PC-9 (cell line): ENCODE measurements around the gene REV3L. TPM values are rescaled to one million over a fixed set of nuclear protein-coding genes. Genes with fewer than 3 reads are reported as not detected.

Experiments
- BruUV-seq: library from RNA; stranded (reverse); fragments of 400-500 nt; replicated peaks from 2 replicates; lab custom pipeline; 2021; lab: Mats Ljungman, UMichigan
- CTCF ChIA-PET: fragments of 300-600 bp; sonication (Branson Sonifier 250); formaldehyde crosslinking; loops from one replicate; lab custom pipeline; 2022; ENCODE audit warnings: antibody characterized with exemption; lab: Charles Lee
- POLR2A ChIA-PET: fragments of 300-600 bp; sonication (Branson Sonifier 250); formaldehyde crosslinking; loops from one replicate; lab custom pipeline; 2022; ENCODE audit warnings: antibody characterized with exemption; ENCODE audit not compliant: unreplicated experiment; lab: Charles Lee
- DNase-seq, 2 experiments: peaks; one replicate each; pipeline versions ENCODE4 v3.0.0 to v3.0.0-alpha.2; 2015 to 2022; ENCODE audit warnings: mixed read lengths in 1 of 2
- H2AFZ ChIP-seq: fragments of 200-600 bp; sonication (generic); 2 replicates; pipeline ENCODE4 v1.8.1; 2017; ENCODE audit warnings: antibody characterized with exemption
- H3F3A ChIP-seq: fragments of 200-600 bp; sonication (generic); 2 replicates; pipeline ENCODE4 v1.8.1; 2017; ENCODE audit warnings: antibody characterized with exemption, mild to moderate bottlenecking, low read depth; ENCODE audit not compliant: insufficient read depth
- H3K27ac ChIP-seq: fragments of 200-600 bp; sonication (generic); 2 replicates; pipeline ENCODE4 v1.6.1; 2016; ENCODE audit warnings: mixed run types
- H3K27me3 ChIP-seq: fragments of 200-600 bp; sonication (generic); 2 replicates; pipeline ENCODE4 v1.6.1; 2016; ENCODE audit warnings: low read depth, mixed run types; ENCODE audit not compliant: insufficient read depth
- H3K36me3 ChIP-seq: fragments of 200-600 bp; sonication (generic); 2 replicates; pipeline ENCODE4 v1.6.1; 2016; ENCODE audit warnings: low read depth, mixed run types
- H3K4me1 ChIP-seq: fragments of 200-600 bp; sonication (generic); replicated peaks from 2 replicates; pipeline ENCODE4 v1.6.1; 2016; ENCODE audit warnings: mixed run types; ENCODE audit not compliant: insufficient read depth
- H3K4me2 ChIP-seq: fragments of 200-600 bp; sonication (generic); 2 replicates; pipeline ENCODE4 v1.6.1; 2017; ENCODE audit warnings: mixed run types
- H3K4me3 ChIP-seq: fragments of 200-600 bp; sonication (generic); 2 replicates; pipeline ENCODE4 v1.6.1; 2016; ENCODE audit warnings: mixed run types
- H3K79me2 ChIP-seq: fragments of 200-600 bp; sonication (generic); 2 replicates; pipeline ENCODE4 v1.6.1; 2017; ENCODE audit warnings: low read depth, mixed run types
- H3K9me2 ChIP-seq: fragments of 200-600 bp; sonication (generic); 2 replicates; pipeline ENCODE4 v1.8.1; 2017; ENCODE audit warnings: mild to moderate bottlenecking; ENCODE audit not compliant: insufficient read depth
- H3K9me3 ChIP-seq: fragments of 200-600 bp; sonication (generic); 2 replicates; pipeline ENCODE4 v1.8.1; 2016; ENCODE audit warnings: low read depth; ENCODE audit not compliant: insufficient read depth
- H4K20me1 ChIP-seq: fragments of 200-600 bp; sonication (generic); 2 replicates; pipeline ENCODE4 v1.8.1; 2017; ENCODE audit not compliant: insufficient read depth
- CTCF ChIP-seq: fragments of 200-600 bp; sonication (generic); conservative IDR thresholded peaks from 2 replicates; pipeline ENCODE4 v1.6.1; 2017; ENCODE audit warnings: mixed run types, antibody characterized with exemption, mild to moderate bottlenecking, moderate library complexity
- EZH2 ChIP-seq: fragments of 200-600 bp; sonication (generic); IDR thresholded peaks from 2 replicates; pipeline ENCODE4 v1.8.0; 2017; ENCODE audit warnings: antibody characterized with exemption, low read depth
- intact Hi-C: fragments of 100-400 bp; cut with micrococcal nuclease; formaldehyde crosslinking; loops from one replicate; pipeline ENCODE4 v1.10.0; 2022; ENCODE audit not compliant: unreplicated experiment
- total RNA-seq: library from RNA; stranded (reverse); gene quantifications from 2 replicates; pipeline ENCODE4 v1.2.3, GENCODE V29; 2021

REV3L gene
- total RNA-seq, 1 experiment from 2014 or later = 22.9 TPM

GRCh38 chr6:111367393-111368088 lies 115.5 kb downstream of the REV3L start:
- intact Hi-C loops = no loop called here
- Histone ChIP-seq H4K20me1 (no peaks in the 10 kb centered on the region), H3K9me2 (peaks cover 5% of the 10 kb centered on the region; the same call in 1 of the 2 replicates), H3K27me3 (no peaks in the 10 kb centered on the region), H3K79me2 (no peaks in the 10 kb centered on the region), H3K4me1 (no peaks in the 10 kb centered on the region), H3K4me3 (no peak overlapping the region), H3F3A (no peaks in the 10 kb centered on the region), H3K36me3 (no peaks in the 10 kb centered on the region), H3K9me3 (no peaks in the 10 kb centered on the region), H3K4me2 (no peak overlapping the region), H3K27ac (no peak overlapping the region), H2AFZ (no peak overlapping the region)
- POLR2A ChIA-PET = no interaction called here
- TF ChIP-seq CTCF (no peak), EZH2 (no peak)
- CTCF ChIA-PET = no interaction called here
- no peak for DNase-seq
- no TSS peak for BruUV-seq

GRCh38 chr6:111361648-111362047 lies 121.4 kb downstream of the REV3L start:
- Histone ChIP-seq H3K9me3 (no peaks in the 10 kb centered on the region), H3K36me3 (0 out of 2 replicates have a peak, but pooled peaks cover 5% of the 10 kb centered on the region), H3K4me2 (no peak overlapping the region), H3K4me1 (no peaks in the 10 kb centered on the region), H3K4me3 (no peak overlapping the region), H2AFZ (no peak overlapping the region), H3K27me3 (no peaks in the 10 kb centered on the region), H4K20me1 (no peaks in the 10 kb centered on the region), H3K27ac (no peak overlapping the region), H3F3A (no peaks in the 10 kb centered on the region; the same call in 1 of the 2 replicates), H3K79me2 (no peaks in the 10 kb centered on the region), H3K9me2 (no peaks in the 10 kb centered on the region)
- TF ChIP-seq EZH2 = no peak
- TF ChIP-seq CTCF = peak; percentile 72
- intact Hi-C loops = loop anchor here (1.0 to 5.0 kb wide), 3 partner anchors 116 to 682 kb away; no protein-coding TSS in a partner anchor
- DNase-seq = peak in 1 of 2 experiments; percentile 12
- BruUV-seq = no TSS peak
- CTCF ChIA-PET = interaction anchor here (1.6 kb wide), 1 partner anchor 117 kb away, joined by 11 read pairs; no protein-coding TSS in a partner anchor
- POLR2A ChIA-PET = no interaction called here

GRCh38 chr6:111358454-111358853 lies 124.6 kb downstream of the REV3L start:
- H3K4me3 ChIP-seq = no peak overlapping the region
- H3K27ac ChIP-seq = no peak overlapping the region
- peaks cover 14% of the 10 kb centered on the region; the same call in 1 of the 2 replicates for H3K36me3 ChIP-seq
- H3K27me3 ChIP-seq = no peaks in the 10 kb centered on the region
- no peak overlapping the region for H2AFZ ChIP-seq
- DNase-seq = no peak
- no peaks in the 10 kb centered on the region; the same call in 1 of the 2 replicates for H3F3A ChIP-seq
- no peaks in the 10 kb centered on the region for H3K9me3 ChIP-seq
- no peaks in the 10 kb centered on the region for H4K20me1 ChIP-seq
- H3K4me1 ChIP-seq = no peaks in the 10 kb centered on the region
- no peak overlapping the region for H3K4me2 ChIP-seq
- ChIA-PET CTCF (no interaction called here), POLR2A (interaction anchor here (0.5 kb wide), 1 partner anchor 33 kb away, joined by 6 read pairs; no protein-coding TSS in a partner anchor)
- TF ChIP-seq CTCF = no peak
- TF ChIP-seq EZH2 = no peak
- intact Hi-C loops = no loop called here
- no TSS peak for BruUV-seq
- H3K79me2 ChIP-seq = no peaks in the 10 kb centered on the region
- no peaks in the 10 kb centered on the region for H3K9me2 ChIP-seq
